Fibroblast of villous mesenchyme (primary cell): ENCODE results near the gene CLMN. TPM values are rescaled to one million over a fixed set of nuclear protein-coding genes. Genes with fewer than 3 reads are reported as not detected.

Source experiments
- DNase-seq: peaks from one replicate; pipeline ENCODE4 v3.0.0-alpha.2; 2010; ENCODE audit warnings: low read depth
- H3K4me3 ChIP-seq: 2 replicates; pipeline ENCODE4 v1.5.1; 2011; ENCODE audit warnings: low read depth, mild to moderate bottlenecking, low read length
- total RNA-seq: library from RNA; depleted of rRNA; stranded (reverse); fragments of >200 nt; gene quantifications from 2 replicates; pipeline ENCODE4 v1.2.3, GENCODE V29; 2012
- TF ChIP-seq, protein P1 (sequence below): IDR thresholded peaks from 2 replicates; pipeline ENCODE4 v1.5.1; 2012; ENCODE audit warnings: low read depth, mild to moderate bottlenecking, low read length; ENCODE audit not compliant: insufficient read depth

CLMN gene
- total RNA-seq, 1 donor, result 0.43 TPM

DNA sequence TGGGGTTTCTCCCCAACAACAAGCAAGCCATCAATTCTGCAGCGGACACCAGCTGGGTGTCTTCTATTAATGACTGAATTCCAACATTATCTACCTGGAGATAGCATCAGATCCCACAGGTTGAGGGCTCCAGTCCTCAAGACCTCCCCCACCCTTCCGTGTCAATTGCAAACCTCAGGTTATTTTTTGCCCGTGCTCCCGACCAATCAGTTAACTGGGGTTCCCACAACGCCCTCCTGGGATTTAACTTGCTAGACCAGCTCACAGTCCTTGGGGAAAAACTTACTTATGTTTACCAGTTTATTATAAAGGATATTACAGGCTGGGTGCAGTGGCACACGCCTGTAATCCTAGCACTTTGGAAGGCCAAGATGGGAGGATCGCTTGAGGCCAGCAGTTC, 172.1 kb downstream of the CLMN start:
- DNase-seq, result no peak
- no peak overlapping the region for H3K4me3 ChIP-seq
- TF ChIP-seq, protein P1, sequence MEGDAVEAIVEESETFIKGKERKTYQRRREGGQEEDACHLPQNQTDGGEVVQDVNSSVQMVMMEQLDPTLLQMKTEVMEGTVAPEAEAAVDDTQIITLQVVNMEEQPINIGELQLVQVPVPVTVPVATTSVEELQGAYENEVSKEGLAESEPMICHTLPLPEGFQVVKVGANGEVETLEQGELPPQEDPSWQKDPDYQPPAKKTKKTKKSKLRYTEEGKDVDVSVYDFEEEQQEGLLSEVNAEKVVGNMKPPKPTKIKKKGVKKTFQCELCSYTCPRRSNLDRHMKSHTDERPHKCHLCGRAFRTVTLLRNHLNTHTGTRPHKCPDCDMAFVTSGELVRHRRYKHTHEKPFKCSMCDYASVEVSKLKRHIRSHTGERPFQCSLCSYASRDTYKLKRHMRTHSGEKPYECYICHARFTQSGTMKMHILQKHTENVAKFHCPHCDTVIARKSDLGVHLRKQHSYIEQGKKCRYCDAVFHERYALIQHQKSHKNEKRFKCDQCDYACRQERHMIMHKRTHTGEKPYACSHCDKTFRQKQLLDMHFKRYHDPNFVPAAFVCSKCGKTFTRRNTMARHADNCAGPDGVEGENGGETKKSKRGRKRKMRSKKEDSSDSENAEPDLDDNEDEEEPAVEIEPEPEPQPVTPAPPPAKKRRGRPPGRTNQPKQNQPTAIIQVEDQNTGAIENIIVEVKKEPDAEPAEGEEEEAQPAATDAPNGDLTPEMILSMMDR, result no peak

DNA sequence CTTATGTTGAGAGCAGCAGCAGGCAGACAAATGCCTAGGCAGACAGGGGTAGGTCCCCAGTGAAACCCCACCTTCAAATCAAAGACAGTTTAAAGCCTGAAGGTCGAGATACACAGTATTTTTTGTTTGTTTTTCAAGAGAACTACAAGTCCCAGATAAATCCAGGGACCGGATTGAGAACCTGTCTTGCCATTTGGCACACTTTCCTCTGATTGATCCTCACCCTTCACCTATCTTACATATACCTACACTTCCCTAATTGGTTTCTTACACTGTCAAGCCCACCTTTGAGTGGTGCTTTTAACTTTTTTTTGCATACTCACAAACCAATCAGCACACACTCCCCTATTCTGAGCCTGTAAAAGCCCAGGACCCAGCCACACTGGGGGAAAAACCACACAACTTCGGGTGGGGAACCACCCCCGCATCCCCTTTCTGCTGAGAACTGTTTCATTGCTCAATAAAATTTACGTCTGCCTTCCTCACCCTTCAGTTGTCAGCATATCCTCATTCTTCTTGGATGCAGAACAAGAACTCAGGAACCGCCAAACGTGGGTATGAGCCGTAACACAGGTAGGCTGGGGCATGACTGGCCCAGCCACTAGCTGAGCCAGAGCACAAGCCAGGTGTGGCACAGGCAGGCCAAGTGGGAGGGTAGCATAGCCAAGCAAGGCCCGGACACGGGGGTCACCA, 173.5 kb downstream of the CLMN start:
- TF ChIP-seq, protein P1, result no peak
- DNase-seq, result no peak

DNA sequence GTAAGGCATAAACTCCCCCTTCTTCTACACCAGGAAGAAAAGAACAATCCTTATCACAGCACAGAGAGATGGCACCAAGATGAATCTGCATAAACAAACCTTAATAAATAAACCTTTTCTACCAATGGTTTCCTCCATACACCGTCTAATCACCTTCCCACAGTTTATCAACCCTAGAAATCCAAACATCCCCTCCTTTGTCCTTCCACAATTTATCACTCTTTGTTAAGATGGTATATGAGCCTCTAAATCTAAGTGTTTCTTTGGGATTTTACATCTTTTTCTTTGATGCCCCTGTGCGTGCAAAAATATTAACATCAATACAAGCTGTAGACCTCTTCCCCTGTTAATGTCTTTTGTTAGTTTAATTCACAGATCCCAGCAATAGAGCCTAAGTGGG, 174.9 kb downstream of the CLMN start:
- TF ChIP-seq, protein P1, result no peak
- DNase-seq, result no peak

More for the DNA sequence above, 173.5 kb downstream of the CLMN start:
- no peak overlapping the region for H3K4me3 ChIP-seq

DNA sequence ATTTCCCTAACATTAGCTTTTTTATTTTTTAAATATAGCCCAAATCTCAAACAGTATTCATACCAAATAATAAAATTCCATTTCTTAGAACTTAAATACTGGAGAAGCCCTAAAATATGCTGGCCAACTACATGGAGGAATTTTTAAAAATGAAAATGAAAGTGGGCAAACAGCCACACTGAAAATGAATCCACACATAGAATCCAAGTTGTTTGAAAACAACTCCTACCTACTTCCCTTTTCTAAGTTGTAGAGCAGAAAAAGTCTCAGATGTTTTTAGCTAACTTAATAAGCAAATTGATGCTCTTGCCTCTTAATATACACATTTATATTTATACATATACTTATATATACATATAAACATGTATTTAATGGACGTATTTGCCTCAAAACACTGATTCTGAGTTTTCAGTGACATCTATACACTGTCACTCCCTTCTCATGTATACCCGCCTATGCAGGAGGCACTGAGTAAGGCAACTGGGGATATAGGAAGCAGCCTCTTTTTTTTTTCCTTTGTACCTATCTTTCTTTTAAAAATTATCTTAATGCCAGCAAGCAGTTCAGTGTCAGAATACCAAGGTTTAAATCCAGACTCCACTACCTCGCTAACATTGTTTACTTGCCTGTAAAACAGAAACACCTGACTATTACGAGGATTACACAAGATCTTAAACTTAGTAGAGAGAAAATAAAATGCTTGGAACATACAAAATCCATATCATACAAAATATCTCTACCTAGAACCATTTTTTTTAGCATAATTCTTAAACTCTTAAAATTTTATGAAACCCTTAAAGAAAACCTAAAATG, 175.7 kb downstream of the CLMN start:
- peak; percentile 50 for DNase-seq

More for the DNA sequence above, 174.9 kb downstream of the CLMN start:
- no peak overlapping the region for H3K4me3 ChIP-seq

DNA sequence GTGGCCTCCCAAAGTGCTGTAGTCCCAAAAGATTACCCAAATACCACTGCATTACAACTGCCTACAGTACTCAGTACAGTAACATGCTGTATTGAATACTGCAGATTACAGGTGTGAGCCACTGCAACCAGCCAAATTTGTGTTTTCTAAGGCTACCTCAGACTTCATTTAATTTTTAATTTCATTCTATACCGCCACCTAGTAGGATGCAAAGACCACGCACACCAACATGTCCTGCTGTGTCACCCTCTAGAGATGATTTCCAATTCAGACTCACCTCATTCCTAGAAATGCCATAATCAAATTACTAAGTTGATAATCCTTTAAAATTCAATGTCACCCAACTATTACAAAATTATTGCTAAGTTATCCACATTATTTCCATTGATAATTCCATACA, 177.5 kb downstream of the CLMN start:
- H3K4me3 ChIP-seq, result no peak overlapping the region
- TF ChIP-seq, protein P1, result no peak
- DNase-seq, result no peak

More for the DNA sequence above, 175.7 kb downstream of the CLMN start:
- H3K4me3 ChIP-seq, result peak overlapping the region; percentile 24
- TF ChIP-seq, protein P1, result no peak

DNA sequence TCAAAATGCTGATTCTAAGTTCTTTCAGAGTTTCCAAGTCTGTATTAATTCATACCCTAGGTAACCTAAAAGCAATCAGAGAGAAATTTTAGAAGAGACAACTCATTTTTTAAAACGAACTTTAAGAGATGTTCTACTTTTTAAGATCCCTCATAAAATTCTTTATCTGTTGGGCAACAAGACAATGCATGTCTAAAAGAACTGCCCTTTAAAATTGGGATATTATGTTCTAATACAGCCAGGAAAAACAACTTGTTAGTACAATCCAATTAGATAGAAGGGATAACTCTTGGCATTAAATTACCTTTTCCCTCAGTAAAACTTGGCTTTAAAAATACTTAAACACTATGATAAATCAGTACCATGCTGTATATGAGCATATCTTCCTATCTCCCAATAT, 178.0 kb downstream of the CLMN start:
- no peak overlapping the region for H3K4me3 ChIP-seq
- no peak for DNase-seq
- TF ChIP-seq, protein P1, result no peak
